SJCRH30 (cell line): Measurements from ENCODE around the gene RELA. TPM values are rescaled to one million over a fixed set of nuclear protein-coding genes. Genes with fewer than 3 reads are reported as not detected.
"Not testable (repeated sequence)": the region's sequence is repeated elsewhere in the genome, so short reads cannot be mapped to it uniquely, and the experiment has no call there.

Source experiments
- DNase-seq, 2 experiments: peaks; one replicate each; pipeline ENCODE4 v3.0.0-alpha.2; 2015 to 2020
- H3K27ac ChIP-seq: fragments of 250-450 bp; sonication (Bioruptor Pico); 2 replicates; pipeline ENCODE4 v1.5.1; 2020; ENCODE audit warnings: mild to moderate bottlenecking, moderate library complexity
- H3K27me3 ChIP-seq: fragments of 250-450 bp; sonication (Bioruptor Pico); 2 replicates; pipeline ENCODE4 v1.5.1; 2020; ENCODE audit warnings: mild to moderate bottlenecking, moderate library complexity
- H3K36me3 ChIP-seq: fragments of 250-450 bp; sonication (Bioruptor Pico); 2 replicates; pipeline ENCODE4 v1.5.1; 2020; ENCODE audit warnings: mild to moderate bottlenecking, moderate library complexity
- H3K4me1 ChIP-seq: fragments of 250-450 bp; sonication (Bioruptor Pico); 2 replicates; pipeline ENCODE4 v1.5.1; 2020; ENCODE audit warnings: mild to moderate bottlenecking, moderate library complexity
- H3K4me3 ChIP-seq: fragments of 250-450 bp; sonication (Bioruptor Pico); 2 replicates; pipeline ENCODE4 v1.5.1; 2020; ENCODE audit warnings: mild to moderate bottlenecking, moderate library complexity
- H3K9me3 ChIP-seq: fragments of 250-450 bp; sonication (Bioruptor Pico); replicated peaks from 2 replicates; pipeline ENCODE4 v1.5.1; 2020; ENCODE audit warnings: mild to moderate bottlenecking, moderate library complexity
- total RNA-seq: library from RNA; depleted of rRNA; stranded (reverse); fragments of >200 nt; shearing (Covaris generic); gene quantifications from 2 replicates; pipeline ENCODE4 v1.2.3, GENCODE V29; 2014

Gene RELA
- total RNA-seq, 1 experiment from 2014 or later = 38.3 TPM

GRCh38 chr11:65646288-65646957 is 16.3 kb downstream of the RELA start:
- Histone ChIP-seq H3K27ac (no peak overlapping the region), H3K27me3 (no peaks in the 10 kb centered on the region), H3K4me1 (no peaks in the 10 kb centered on the region; the same call in 1 of the 2 replicates), H3K36me3 (no peaks in the 10 kb centered on the region), H3K9me3 (no peaks in the 10 kb centered on the region), H3K4me3 (no peak overlapping the region)
- DNase-seq = no peak

GRCh38 chr11:65645710-65646109 is 17.0 kb downstream of the RELA start:
- Histone ChIP-seq H3K9me3 (no peaks in the 10 kb centered on the region), H3K4me3 (no peak overlapping the region), H3K4me1 (no peaks in the 10 kb centered on the region; the same call in 1 of the 2 replicates), H3K36me3 (no peaks in the 10 kb centered on the region), H3K27me3 (no peaks in the 10 kb centered on the region), H3K27ac (no peak overlapping the region)
- peak; percentile 47 to 54 for DNase-seq

- Histone ChIP-seq H3K9me3 (no peaks in the 10 kb centered on the region), H3K4me1 (no peaks in the 10 kb centered on the region; the same call in 1 of the 2 replicates), H3K27me3 (no peaks in the 10 kb centered on the region), H3K27ac (no peak overlapping the region), H3K36me3 (no peaks in the 10 kb centered on the region), H3K4me3 (no peak overlapping the region)
- DNase-seq = no peak
Measured at GRCh38 chr11:65644837-65645236, 17.9 kb downstream of the RELA start.

- no peaks in the 10 kb centered on the region for H3K36me3 ChIP-seq
- H3K27me3 ChIP-seq = no peaks in the 10 kb centered on the region
- DNase-seq = no peak
- no peaks in the 10 kb centered on the region for H3K9me3 ChIP-seq
- no peaks in the 10 kb centered on the region; the same call in 1 of the 2 replicates for H3K4me1 ChIP-seq
- no peak overlapping the region for H3K27ac ChIP-seq
- no peak overlapping the region for H3K4me3 ChIP-seq
Measured at GRCh38 chr11:65643971-65644370, 18.7 kb downstream of the RELA start.

GRCh38 chr11:65642014-65642671 is 20.6 kb downstream of the RELA start:
- H3K4me3 ChIP-seq = no peak overlapping the region
- no peaks in the 10 kb centered on the region for H3K36me3 ChIP-seq
- DNase-seq = no peak
- H3K27me3 ChIP-seq = no peaks in the 10 kb centered on the region
- H3K4me1 ChIP-seq = no peaks in the 10 kb centered on the region; the same call in 1 of the 2 replicates
- H3K9me3 ChIP-seq = no peaks in the 10 kb centered on the region
- no peak overlapping the region for H3K27ac ChIP-seq

- H3K9me3 ChIP-seq = no peaks in the 10 kb centered on the region
- H3K27ac ChIP-seq = no peak overlapping the region
- no peaks in the 10 kb centered on the region for H3K27me3 ChIP-seq
- no peak overlapping the region for H3K4me3 ChIP-seq
- H3K36me3 ChIP-seq = peaks cover 5% of the 10 kb centered on the region; the same call in 1 of the 2 replicates
- no peaks in the 10 kb centered on the region; the same call in 1 of the 2 replicates for H3K4me1 ChIP-seq
- DNase-seq = no peak
Measured at GRCh38 chr11:65641297-65642013, 21.3 kb downstream of the RELA start.

- no peaks in the 10 kb centered on the region for H3K27me3 ChIP-seq
- H3K9me3 ChIP-seq = no peaks in the 10 kb centered on the region
- no peak overlapping the region for H3K27ac ChIP-seq
- peaks cover 13% of the 10 kb centered on the region for H3K36me3 ChIP-seq
- H3K4me3 ChIP-seq = no peak overlapping the region
- no peaks in the 10 kb centered on the region; the same call in 1 of the 2 replicates for H3K4me1 ChIP-seq
- no peak for DNase-seq
Measured at GRCh38 chr11:65640483-65641296, 22.0 kb downstream of the RELA start.

- Histone ChIP-seq H3K27me3 (no peaks in the 10 kb centered on the region), H3K27ac (no peak overlapping the region), H3K36me3 (peaks cover 19% of the 10 kb centered on the region), H3K9me3 (no peaks in the 10 kb centered on the region), H3K4me1 (no peaks in the 10 kb centered on the region; the same call in 1 of the 2 replicates), H3K4me3 (no peak overlapping the region)
- DNase-seq = no peak
Measured at GRCh38 chr11:65639623-65640482, 22.9 kb downstream of the RELA start.

GRCh38 chr11:65639228-65639597 is 23.5 kb downstream of the RELA start:
- peaks cover 22% of the 10 kb centered on the region for H3K36me3 ChIP-seq

GRCh38 chr11:65637794-65638419 is 24.8 kb downstream of the RELA start, which contains the start of gene SIPA1:
TSS of gene SIPA1 (plus strand) at chr11:65638101. CDS start at chr11:65640922, 2,821 bp downstream.
- Histone ChIP-seq H3K27ac (peak within 1 kb of the TSS; percentile 12; the same call in 1 of the 2 replicates), H3K9me3 (no peaks in the 10 kb centered on the region), H3K4me1 (no peaks in the 10 kb centered on the region; the same call in 1 of the 2 replicates), H3K4me3 (peak within 1 kb of the TSS; percentile 54), H3K27me3 (no peaks in the 10 kb centered on the region), H3K36me3 (peaks cover 22% of the 10 kb centered on the region)
- peak; percentile 70 to 73 for DNase-seq

More at GRCh38 chr11:65639228-65639597, 23.5 kb downstream of the RELA start:
- not testable (repeated sequence) for H3K4me3 ChIP-seq, DNase-seq, H3K27ac ChIP-seq, H3K4me1 ChIP-seq, H3K27me3 ChIP-seq, H3K9me3 ChIP-seq

- Histone ChIP-seq H3K36me3 (peaks cover 22% of the 10 kb centered on the region), H3K27me3 (no peaks in the 10 kb centered on the region), H3K4me3 (no peak overlapping the region), H3K4me1 (no peaks in the 10 kb centered on the region; the same call in 1 of the 2 replicates), H3K9me3 (no peaks in the 10 kb centered on the region), H3K27ac (no peak overlapping the region)
- no peak for DNase-seq
Measured at GRCh38 chr11:65637032-65637557, 25.6 kb downstream of the RELA start.

- H3K27ac ChIP-seq = no peak overlapping the region
- no peaks in the 10 kb centered on the region for H3K27me3 ChIP-seq
- H3K4me3 ChIP-seq = no peak overlapping the region
- DNase-seq = no peak
- peaks cover 22% of the 10 kb centered on the region for H3K36me3 ChIP-seq
- H3K9me3 ChIP-seq = no peaks in the 10 kb centered on the region
- no peaks in the 10 kb centered on the region; the same call in 1 of the 2 replicates for H3K4me1 ChIP-seq
Measured at GRCh38 chr11:65636108-65637031, 26.3 kb downstream of the RELA start.
